Suprapubic skin (tissue), 3 donors: ENCODE results near the gene TRIM9.

Experiments
- POLR2A ChIP-seq, 2 donors: fragments of 450-650 bp; IDR thresholded peaks; one replicate each; pipeline ENCODE4 v1.6.1; 2017; ENCODE audit warnings: antibody characterized with exemption in 2 of 2, mild to moderate bottlenecking in 2 of 2, moderate library complexity in 2 of 2
- TF ChIP-seq, protein P1 (sequence below), 2 donors: fragments of 200-600 bp in 1 of 2; fragments of 450-650 bp in 1 of 2; sonication (generic) in 1 of 2; IDR thresholded peaks; one replicate each; pipeline ENCODE4 v1.5.1; 2016 to 2019; ENCODE audit warnings: antibody characterized with exemption in 2 of 2, mild to moderate bottlenecking in 1 of 2, moderate library complexity in 1 of 2

DNA sequence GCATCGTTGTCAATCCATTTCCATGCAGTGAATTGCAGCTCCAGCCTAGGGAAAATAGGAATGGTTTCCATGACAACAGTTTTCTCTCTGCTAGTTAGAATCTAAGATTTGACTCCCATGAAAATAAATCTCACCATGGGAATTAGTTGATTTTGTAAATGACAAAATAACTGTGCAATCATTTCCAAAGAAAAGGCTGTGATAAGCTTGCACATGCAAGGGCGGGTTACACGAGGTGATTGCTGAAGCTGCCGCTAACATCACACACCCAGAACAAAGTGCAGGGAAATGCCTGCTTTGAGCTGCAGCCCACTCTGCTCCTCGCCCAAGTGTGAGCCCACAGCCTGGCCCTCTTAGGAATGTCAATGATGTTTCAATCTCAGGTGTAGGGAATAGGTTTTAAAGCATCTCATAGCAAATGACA is 53.8 kb downstream of the TRIM9 start:
- TF ChIP-seq, protein P1, sequence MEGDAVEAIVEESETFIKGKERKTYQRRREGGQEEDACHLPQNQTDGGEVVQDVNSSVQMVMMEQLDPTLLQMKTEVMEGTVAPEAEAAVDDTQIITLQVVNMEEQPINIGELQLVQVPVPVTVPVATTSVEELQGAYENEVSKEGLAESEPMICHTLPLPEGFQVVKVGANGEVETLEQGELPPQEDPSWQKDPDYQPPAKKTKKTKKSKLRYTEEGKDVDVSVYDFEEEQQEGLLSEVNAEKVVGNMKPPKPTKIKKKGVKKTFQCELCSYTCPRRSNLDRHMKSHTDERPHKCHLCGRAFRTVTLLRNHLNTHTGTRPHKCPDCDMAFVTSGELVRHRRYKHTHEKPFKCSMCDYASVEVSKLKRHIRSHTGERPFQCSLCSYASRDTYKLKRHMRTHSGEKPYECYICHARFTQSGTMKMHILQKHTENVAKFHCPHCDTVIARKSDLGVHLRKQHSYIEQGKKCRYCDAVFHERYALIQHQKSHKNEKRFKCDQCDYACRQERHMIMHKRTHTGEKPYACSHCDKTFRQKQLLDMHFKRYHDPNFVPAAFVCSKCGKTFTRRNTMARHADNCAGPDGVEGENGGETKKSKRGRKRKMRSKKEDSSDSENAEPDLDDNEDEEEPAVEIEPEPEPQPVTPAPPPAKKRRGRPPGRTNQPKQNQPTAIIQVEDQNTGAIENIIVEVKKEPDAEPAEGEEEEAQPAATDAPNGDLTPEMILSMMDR (IDR thresholded peaks at IDR 0.05): no peak
- TF ChIP-seq POLR2A (IDR thresholded peaks at IDR 0.05): no peak
